WTC11 (cell line): ENCODE measurements around the gene MX2. TPM values are rescaled to one million over a fixed set of nuclear protein-coding genes. Genes with fewer than 3 reads are reported as not detected.

Experiments
- ATAC-seq: fragments of 200-7000 bp; cut with Tn5 transposase; 2 replicates; pipeline ENCODE4 v1.10.0; 2021; ENCODE audit warnings: mild to moderate bottlenecking, moderate library complexity
- CTCF ChIA-PET: fragments of 300-600 bp; sonication (Branson Sonifier 250); formaldehyde crosslinking; loops from one replicate; lab custom pipeline; 2021; ENCODE audit warnings: antibody characterized with exemption; lab: Charles Lee
- POLR2A ChIA-PET: fragments of 350-600 bp; sonication (Branson Sonifier 250); formaldehyde crosslinking; loops from one replicate; lab custom pipeline; 2021; ENCODE audit warnings: antibody characterized with exemption; lab: Charles Lee
- DNase-seq: peaks from one replicate; pipeline ENCODE4 v3.0.0; 2021; ENCODE audit warnings: low spot score
- H3K27ac Mint-ChIP-seq: 2 replicates; pipeline ENCODE4 v1.8.0; 2021; ENCODE audit warnings: mixed read lengths
- H3K27me3 Mint-ChIP-seq: 2 replicates; pipeline ENCODE4 v1.8.0; 2021; ENCODE audit warnings: low read depth, mild to moderate bottlenecking, moderate library complexity, mixed read lengths
- H3K36me3 Mint-ChIP-seq: 2 replicates; pipeline ENCODE4 v1.8.0; 2021; ENCODE audit warnings: mixed read lengths
- H3K4me1 Mint-ChIP-seq: 2 replicates; pipeline ENCODE4 v1.8.0; 2022; ENCODE audit warnings: mixed read lengths
- H3K4me3 Mint-ChIP-seq: 2 replicates; pipeline ENCODE4 v1.8.0; 2021; ENCODE audit warnings: mild to moderate bottlenecking, moderate library complexity, mixed read lengths
- H3K9me3 Mint-ChIP-seq: 2 replicates; pipeline ENCODE4 v1.8.0; 2021; ENCODE audit warnings: mixed read lengths
- CREM ChIP-seq: sonication (generic); formaldehyde crosslinking; IDR thresholded peaks from 2 replicates; pipeline ENCODE4 v1.8.1; 2022; ENCODE audit warnings: mild to moderate bottlenecking, missing genetic modification reagents, moderate library complexity
- IRF1 ChIP-seq: sonication (generic); formaldehyde crosslinking; IDR thresholded peaks from 2 replicates; pipeline ENCODE4 v1.8.0; 2023; ENCODE audit warnings: missing genetic modification reagents
- PRDM15 ChIP-seq: sonication (generic); formaldehyde crosslinking; IDR thresholded peaks from 2 replicates; pipeline ENCODE4 v1.8.0; 2022; ENCODE audit warnings: missing genetic modification reagents
- TEAD4 ChIP-seq: sonication (generic); formaldehyde crosslinking; IDR thresholded peaks from 2 replicates; pipeline ENCODE4 v1.8.0; 2022; ENCODE audit warnings: mild to moderate bottlenecking, missing genetic modification reagents
- ZNF281 ChIP-seq: sonication (generic); formaldehyde crosslinking; IDR thresholded peaks from 2 replicates; pipeline ENCODE4 v1.8.0; 2023; ENCODE audit warnings: mild to moderate bottlenecking, missing genetic modification reagents
- ZNF512 ChIP-seq: sonication (generic); formaldehyde crosslinking; IDR thresholded peaks from 2 replicates; pipeline ENCODE4 v1.8.1; 2022; ENCODE audit warnings: missing genetic modification reagents, borderline replicate concordance
- total RNA-seq: library from RNA; stranded (reverse); gene quantifications from 3 replicates; pipeline ENCODE4 v1.2.3, GENCODE V29; 2021
- TF ChIP-seq, protein P1 (sequence below): sonication (generic); formaldehyde crosslinking; IDR thresholded peaks from 2 replicates; pipeline ENCODE4 v1.8.0; 2023; ENCODE audit warnings: missing genetic modification reagents, mild to moderate bottlenecking, borderline replicate concordance
- TF ChIP-seq, protein P2 (sequence below): sonication (generic); formaldehyde crosslinking; IDR thresholded peaks from 2 replicates; pipeline ENCODE4 v1.8.1; 2022; ENCODE audit warnings: mild to moderate bottlenecking, missing genetic modification reagents, moderate library complexity, borderline replicate concordance
- TF ChIP-seq, protein P3 (sequence below): sonication (generic); formaldehyde crosslinking; IDR thresholded peaks from 2 replicates; pipeline ENCODE4 v1.8.0; 2022; ENCODE audit warnings: mild to moderate bottlenecking, missing genetic modification reagents

MX2 gene
- total RNA-seq, 1 experiment from 2014 or later, result 2.6 TPM

- H3K4me3 Mint-ChIP-seq, result no peak overlapping the region
- no peak for ATAC-seq
Measured at GRCh38 chr21:41399246-41399800, 37.5 kb downstream of the MX2 start.

More at GRCh38 chr21:41399246-41399800, 37.5 kb downstream of the MX2 start:
- peaks cover under 1% of the 10 kb centered on the region for H3K9me3 Mint-ChIP-seq
- no peaks in the 10 kb centered on the region for H3K36me3 Mint-ChIP-seq
- POLR2A ChIA-PET, result no interaction called here
- no peaks in the 10 kb centered on the region; the same call in 1 of the 2 replicates for H3K27me3 Mint-ChIP-seq
- DNase-seq, result no peak
- H3K4me1 Mint-ChIP-seq, result peaks cover 16% of the 10 kb centered on the region
- no peak overlapping the region for H3K27ac Mint-ChIP-seq
- TF ChIP-seq, protein P1, sequence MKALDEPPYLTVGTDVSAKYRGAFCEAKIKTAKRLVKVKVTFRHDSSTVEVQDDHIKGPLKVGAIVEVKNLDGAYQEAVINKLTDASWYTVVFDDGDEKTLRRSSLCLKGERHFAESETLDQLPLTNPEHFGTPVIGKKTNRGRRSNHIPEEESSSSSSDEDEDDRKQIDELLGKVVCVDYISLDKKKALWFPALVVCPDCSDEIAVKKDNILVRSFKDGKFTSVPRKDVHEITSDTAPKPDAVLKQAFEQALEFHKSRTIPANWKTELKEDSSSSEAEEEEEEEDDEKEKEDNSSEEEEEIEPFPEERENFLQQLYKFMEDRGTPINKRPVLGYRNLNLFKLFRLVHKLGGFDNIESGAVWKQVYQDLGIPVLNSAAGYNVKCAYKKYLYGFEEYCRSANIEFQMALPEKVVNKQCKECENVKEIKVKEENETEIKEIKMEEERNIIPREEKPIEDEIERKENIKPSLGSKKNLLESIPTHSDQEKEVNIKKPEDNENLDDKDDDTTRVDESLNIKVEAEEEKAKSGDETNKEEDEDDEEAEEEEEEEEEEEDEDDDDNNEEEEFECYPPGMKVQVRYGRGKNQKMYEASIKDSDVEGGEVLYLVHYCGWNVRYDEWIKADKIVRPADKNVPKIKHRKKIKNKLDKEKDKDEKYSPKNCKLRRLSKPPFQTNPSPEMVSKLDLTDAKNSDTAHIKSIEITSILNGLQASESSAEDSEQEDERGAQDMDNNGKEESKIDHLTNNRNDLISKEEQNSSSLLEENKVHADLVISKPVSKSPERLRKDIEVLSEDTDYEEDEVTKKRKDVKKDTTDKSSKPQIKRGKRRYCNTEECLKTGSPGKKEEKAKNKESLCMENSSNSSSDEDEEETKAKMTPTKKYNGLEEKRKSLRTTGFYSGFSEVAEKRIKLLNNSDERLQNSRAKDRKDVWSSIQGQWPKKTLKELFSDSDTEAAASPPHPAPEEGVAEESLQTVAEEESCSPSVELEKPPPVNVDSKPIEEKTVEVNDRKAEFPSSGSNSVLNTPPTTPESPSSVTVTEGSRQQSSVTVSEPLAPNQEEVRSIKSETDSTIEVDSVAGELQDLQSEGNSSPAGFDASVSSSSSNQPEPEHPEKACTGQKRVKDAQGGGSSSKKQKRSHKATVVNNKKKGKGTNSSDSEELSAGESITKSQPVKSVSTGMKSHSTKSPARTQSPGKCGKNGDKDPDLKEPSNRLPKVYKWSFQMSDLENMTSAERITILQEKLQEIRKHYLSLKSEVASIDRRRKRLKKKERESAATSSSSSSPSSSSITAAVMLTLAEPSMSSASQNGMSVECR (CRISPR knock-in tag), result no peak
- TF ChIP-seq, protein P2, sequence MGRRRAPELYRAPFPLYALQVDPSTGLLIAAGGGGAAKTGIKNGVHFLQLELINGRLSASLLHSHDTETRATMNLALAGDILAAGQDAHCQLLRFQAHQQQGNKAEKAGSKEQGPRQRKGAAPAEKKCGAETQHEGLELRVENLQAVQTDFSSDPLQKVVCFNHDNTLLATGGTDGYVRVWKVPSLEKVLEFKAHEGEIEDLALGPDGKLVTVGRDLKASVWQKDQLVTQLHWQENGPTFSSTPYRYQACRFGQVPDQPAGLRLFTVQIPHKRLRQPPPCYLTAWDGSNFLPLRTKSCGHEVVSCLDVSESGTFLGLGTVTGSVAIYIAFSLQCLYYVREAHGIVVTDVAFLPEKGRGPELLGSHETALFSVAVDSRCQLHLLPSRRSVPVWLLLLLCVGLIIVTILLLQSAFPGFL (CRISPR knock-in tag), result no peak
- TF ChIP-seq, protein P3, sequence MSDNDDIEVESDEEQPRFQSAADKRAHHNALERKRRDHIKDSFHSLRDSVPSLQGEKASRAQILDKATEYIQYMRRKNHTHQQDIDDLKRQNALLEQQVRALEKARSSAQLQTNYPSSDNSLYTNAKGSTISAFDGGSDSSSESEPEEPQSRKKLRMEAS (CRISPR knock-in tag), result no peak
- no peak for TF ChIP-seq TEAD4
- TF ChIP-seq ZNF281, result no peak
- TF ChIP-seq IRF1, result no peak
- no peak for TF ChIP-seq CREM (CRISPR knock-in tag)
- TF ChIP-seq PRDM15 (CRISPR knock-in tag), result no peak
- no peak for TF ChIP-seq ZNF512 (CRISPR knock-in tag)
- TF ChIP-seq, all 79 proteins: peak for 0
- CTCF ChIA-PET, result interaction anchor here (1.0 kb wide), 1 partner anchor 12 kb away, joined by 3 read pairs; no protein-coding TSS in a partner anchor
